GM06990 (cell line): ENCODE data around the gene INKA2.

Experiments used
- DNase-seq: peaks from one replicate; pipeline ENCODE4 v3.0.0-alpha.2; 2011; ENCODE audit not compliant: insufficient read length; ENCODE audit errors: extremely low read depth
- H3K27me3 ChIP-seq: replicated peaks from 2 replicates; pipeline ENCODE4 v1.6.0; 2011; ENCODE audit warnings: low read length; ENCODE audit not compliant: control insufficient read depth, insufficient read depth
- H3K36me3 ChIP-seq: 2 replicates; pipeline ENCODE4 v1.5.1; 2011; ENCODE audit warnings: low read length; ENCODE audit not compliant: control insufficient read depth, insufficient read depth
- H3K4me3 ChIP-seq: replicated peaks from 2 replicates; pipeline ENCODE4 v1.5.1; 2011; ENCODE audit warnings: low read depth, mild to moderate bottlenecking, control low read depth, low read length
- CTCF ChIP-seq: IDR thresholded peaks from 2 replicates; pipeline ENCODE4 v1.5.1; 2011; ENCODE audit warnings: low read length, control low read depth, mild to moderate bottlenecking, inconsistent platforms; ENCODE audit not compliant: insufficient read depth, poor library complexity, severe bottlenecking

The INKA2 gene

GRCh38 chr1:111723871-111724270, 15.3 kb downstream of the INKA2 start:
- DNase-seq = no peak
- peaks cover 7% of the 10 kb centered on the region for H3K36me3 ChIP-seq
- TF ChIP-seq CTCF = no peak
- no peaks in the 10 kb centered on the region for H3K27me3 ChIP-seq
- no peak overlapping the region for H3K4me3 ChIP-seq

GRCh38 chr1:111723091-111723806, 15.9 kb downstream of the INKA2 start:
- Histone ChIP-seq H3K36me3 (peaks cover 7% of the 10 kb centered on the region), H3K4me3 (no peak overlapping the region), H3K27me3 (no peaks in the 10 kb centered on the region)
- no peak for DNase-seq
- no peak for TF ChIP-seq CTCF

- DNase-seq = no peak
- no peaks in the 10 kb centered on the region for H3K27me3 ChIP-seq
- no peak for TF ChIP-seq CTCF
Observed at GRCh38 chr1:111720977-111721786, 18.0 kb downstream of the INKA2 start.

GRCh38 chr1:111720274-111720976, 18.8 kb downstream of the INKA2 start:
- DNase-seq = no peak

More at GRCh38 chr1:111720977-111721786, 18.0 kb downstream of the INKA2 start:
- Histone ChIP-seq H3K4me3 (no peak overlapping the region), H3K36me3 (no peaks in the 10 kb centered on the region; the same call in 1 of the 2 replicates)

More at GRCh38 chr1:111720274-111720976, 18.8 kb downstream of the INKA2 start:
- TF ChIP-seq CTCF = no peak
- no peaks in the 10 kb centered on the region; the same call in 1 of the 2 replicates for H3K36me3 ChIP-seq
- no peaks in the 10 kb centered on the region for H3K27me3 ChIP-seq
- H3K4me3 ChIP-seq = no peak overlapping the region
